GM23248 (cell line): ENCODE results near the gene IPO11. TPM values are rescaled to one million over a fixed set of nuclear protein-coding genes. Genes with fewer than 3 reads are reported as not detected.
"Not testable (repeated sequence)": the region's sequence is repeated elsewhere in the genome, so short reads cannot be mapped to it uniquely, and the experiment has no call there.

Experiments
- DNase-seq: peaks from one replicate; pipeline ENCODE4 v3.0.0-alpha.2; 2015
- H2AFZ ChIP-seq: fragments of 200-600 bp; sonication (generic); 2 replicates; pipeline ENCODE4 v1.6.1; 2016; ENCODE audit warnings: antibody characterized with exemption
- H3F3A ChIP-seq: fragments of 200-600 bp; sonication (generic); 2 replicates; pipeline ENCODE4 v1.6.1; 2016; ENCODE audit warnings: mild to moderate bottlenecking, antibody characterized with exemption, mixed run types; ENCODE audit not compliant: insufficient read depth
- H3K27ac ChIP-seq: fragments of 200-600 bp; sonication (generic); 2 replicates; pipeline ENCODE4 v1.5.1; 2016; ENCODE audit warnings: mild to moderate bottlenecking
- H3K27me3 ChIP-seq: fragments of 200-600 bp; sonication (generic); replicated peaks from 2 replicates; pipeline ENCODE4 v1.6.1; 2016; ENCODE audit warnings: mild to moderate bottlenecking; ENCODE audit not compliant: insufficient read depth
- H3K36me3 ChIP-seq: fragments of 200-600 bp; sonication (generic); 2 replicates; pipeline ENCODE4 v1.6.1; 2016; ENCODE audit warnings: low read depth, mild to moderate bottlenecking
- H3K4me1 ChIP-seq: fragments of 200-600 bp; sonication (generic); 2 replicates; pipeline ENCODE4 v1.6.1; 2016; ENCODE audit warnings: mild to moderate bottlenecking; ENCODE audit not compliant: insufficient read depth
- H3K4me2 ChIP-seq: fragments of 200-600 bp; sonication (generic); one replicate; pipeline ENCODE4 v1.6.1; 2016; ENCODE audit warnings: mild to moderate bottlenecking; ENCODE audit not compliant: unreplicated experiment
- H3K4me3 ChIP-seq: fragments of 200-600 bp; sonication (generic); 2 replicates; pipeline ENCODE4 v1.5.1; 2016; ENCODE audit warnings: mild to moderate bottlenecking
- H3K79me2 ChIP-seq: fragments of 200-600 bp; sonication (generic); 2 replicates; pipeline ENCODE4 v1.6.1; 2016; ENCODE audit warnings: mild to moderate bottlenecking; ENCODE audit not compliant: insufficient read depth
- H3K9ac ChIP-seq: fragments of 200-600 bp; sonication (generic); 2 replicates; pipeline ENCODE4 v1.6.1; 2016; ENCODE audit warnings: mild to moderate bottlenecking
- H3K9me2 ChIP-seq: fragments of 200-600 bp; sonication (generic); 2 replicates; pipeline ENCODE4 v1.6.1; 2016; ENCODE audit warnings: mixed run types, mild to moderate bottlenecking, moderate library complexity; ENCODE audit not compliant: insufficient read depth
- H3K9me3 ChIP-seq: fragments of 200-600 bp; sonication (generic); one replicate; pipeline ENCODE4 v1.6.1; 2017; ENCODE audit warnings: low read depth
- H4K20me1 ChIP-seq: fragments of 200-600 bp; sonication (generic); 2 replicates; pipeline ENCODE4 v1.6.0; 2016; ENCODE audit not compliant: insufficient read depth
- EZH2 ChIP-seq: fragments of 200-600 bp; sonication (generic); IDR thresholded peaks from 2 replicates; pipeline ENCODE4 v1.6.1; 2018; ENCODE audit warnings: antibody characterized with exemption, mild to moderate bottlenecking; ENCODE audit not compliant: insufficient read depth, poor library complexity, severe bottlenecking
- EZH2phosphoT487 ChIP-seq: fragments of 200-600 bp; sonication (generic); IDR thresholded peaks from 2 replicates; pipeline ENCODE4 v1.6.1; 2018; ENCODE audit warnings: antibody characterized with exemption, moderate library complexity, mild to moderate bottlenecking, low read depth; ENCODE audit not compliant: insufficient read depth
- WGBS, 2 experiments: methylation state at CpG; one replicate each; pipeline ENCODE4 v1.1.6; 2015 to 2017; ENCODE audit warnings: low lambda C conversion rate in 2 of 2, low coverage in 1 of 2; ENCODE audit errors: missing lambda C conversion rate in 2 of 2; 5-methylcytosine and 5-hydroxymethylcytosine counted together
- in situ Hi-C: fragments of 300-500 bp; cut with MboI; formaldehyde crosslinking; loops from 2 replicates; pipeline ENCODE4 v1.15.0; 2020
- polyA plus RNA-seq: library from polyadenylated mRNA; unstranded; fragments of >200 nt; fragmentation: Nextera tagmentation; extraction: Ambion mirVana; gene quantifications from 2 replicates; pipeline ENCODE4 v1.2.1, GENCODE V29; 2016
- small RNA-seq: library from RNA; depleted of rRNA; stranded (forward); fragments of <200 nt; gene quantifications from one replicate; pipeline ENCODE3, GENCODE V24; 2014; ENCODE audit warnings: low read depth, low replicate concordance
- total RNA-seq: library from RNA; depleted of rRNA; stranded (reverse); fragments of >200 nt; shearing (Covaris generic); gene quantifications from 2 replicates; pipeline ENCODE4 v1.2.3, GENCODE V29; 2014; rRNA removed

Gene IPO11
- total and polyA plus RNA-seq, 2 experiments from 2014 or later = 19.9 to 26.5 TPM

DNA sequence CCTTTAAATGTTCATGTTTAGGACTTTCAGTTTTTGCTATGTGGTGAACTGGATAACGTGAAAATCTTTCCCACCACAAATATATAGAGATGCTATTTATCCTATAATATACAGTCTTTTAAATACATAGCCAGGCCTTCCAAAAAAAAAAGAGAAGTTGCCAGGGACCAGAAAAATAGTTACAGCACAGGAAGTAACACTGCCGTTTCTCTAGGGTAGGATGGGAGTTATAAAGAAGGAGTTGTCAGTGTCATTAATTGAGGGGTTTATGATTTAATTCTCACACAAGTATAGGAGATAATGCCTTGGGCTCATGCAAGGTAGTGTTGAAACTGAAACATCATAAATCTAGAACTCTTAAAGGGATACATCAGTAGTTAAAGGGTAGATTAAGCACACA lies 250.0 kb downstream of the IPO11 start:
- Histone ChIP-seq H3K4me3 (no peak overlapping the region), H3K36me3 (no peaks in the 10 kb centered on the region), H4K20me1 (no peaks in the 10 kb centered on the region), H3K79me2 (no peaks in the 10 kb centered on the region), H3F3A (no peaks in the 10 kb centered on the region), H3K27me3 (no peaks in the 10 kb centered on the region), H2AFZ (no peak overlapping the region), H3K4me1 (no peaks in the 10 kb centered on the region), H3K27ac (no peak overlapping the region), H3K9ac (no peak overlapping the region), H3K4me2 (no peak overlapping the region), H3K9me3 (no peaks in the 10 kb centered on the region), H3K9me2 (no peaks in the 10 kb centered on the region)
- TF ChIP-seq EZH2phosphoT487 (no peak), EZH2 (no peak)
- in situ Hi-C loops = no loop called here
- no peak for DNase-seq
- 25 to 33% methylated on average over 2 of the region's 2 CpGs for WGBS, 2 experiments

DNA sequence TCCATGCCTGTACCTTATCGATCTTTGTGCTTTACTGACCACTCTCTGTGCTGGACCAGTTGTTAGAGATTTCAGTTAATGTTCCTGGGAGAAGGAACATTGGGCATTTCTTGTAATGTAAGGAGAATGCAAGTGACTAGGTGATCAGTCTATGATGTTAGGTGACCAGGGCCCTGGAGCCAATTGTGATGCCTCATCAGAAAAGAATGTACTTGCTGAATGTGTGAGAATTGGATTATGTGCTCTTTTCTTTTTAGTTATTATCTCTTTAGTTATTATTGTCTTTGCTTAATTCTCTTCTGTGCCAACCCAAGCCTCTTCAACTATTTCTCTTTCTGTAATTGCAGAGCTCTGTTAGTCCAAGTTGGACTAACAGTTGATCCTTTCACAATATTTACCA lies 258.9 kb downstream of the IPO11 start:
- H3K4me2 ChIP-seq = no peak overlapping the region
- H2AFZ ChIP-seq = no peak overlapping the region
- H3K9me2 ChIP-seq = no peaks in the 10 kb centered on the region
- no peaks in the 10 kb centered on the region for H3K36me3 ChIP-seq
- no peak overlapping the region for H3K9ac ChIP-seq
- H3K27me3 ChIP-seq = no peaks in the 10 kb centered on the region
- DNase-seq = no peak
- H3K27ac ChIP-seq = no peak overlapping the region
- H3K79me2 ChIP-seq = no peaks in the 10 kb centered on the region
- 9 to 15% methylated on average over 1 of the region's 1 CpG for WGBS, 2 experiments
- no peak for TF ChIP-seq EZH2
- no peak for TF ChIP-seq EZH2phosphoT487
- no peaks in the 10 kb centered on the region for H3K9me3 ChIP-seq
- H4K20me1 ChIP-seq = no peaks in the 10 kb centered on the region
- in situ Hi-C loops = no loop called here
- no peaks in the 10 kb centered on the region for H3K4me1 ChIP-seq
- no peaks in the 10 kb centered on the region for H3F3A ChIP-seq
- H3K4me3 ChIP-seq = no peak overlapping the region

DNA sequence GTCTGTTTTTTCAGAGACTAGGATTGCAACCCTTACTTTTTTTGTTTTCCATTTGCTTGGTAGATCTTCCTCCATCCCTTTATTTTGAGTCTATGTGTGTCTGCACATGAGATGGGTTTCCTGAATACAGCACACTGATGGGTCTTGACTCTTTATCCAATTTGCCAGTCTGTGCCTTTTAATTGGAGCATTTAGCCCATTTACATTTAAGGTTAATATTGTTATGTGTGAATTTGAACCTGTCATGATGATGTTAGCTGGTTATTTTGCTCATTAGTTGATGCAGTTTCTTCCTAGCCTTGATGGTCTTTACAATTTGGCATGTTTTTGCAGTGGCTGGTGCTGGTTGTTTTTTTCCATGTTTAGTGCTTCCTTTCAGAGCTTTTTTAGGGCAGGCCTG lies 264.0 kb downstream of the IPO11 start:
- H3K9me2 ChIP-seq, H2AFZ ChIP-seq, H3K4me2 ChIP-seq, H3K36me3 ChIP-seq, H3K79me2 ChIP-seq, H3F3A ChIP-seq, H3K9ac ChIP-seq, H3K4me1 ChIP-seq, DNase-seq, H3K27me3 ChIP-seq, H3K27ac ChIP-seq, H4K20me1 ChIP-seq, H3K4me3 ChIP-seq, H3K9me3 ChIP-seq, in situ Hi-C loops: not testable (repeated sequence)

Small RNA genes within 50 kb of the gene (small RNA-seq; reads per million reads assigned to genes)
- gene CKS1BP3 (not detected), gene RNU6-661P (not detected)

Other genes starting within 250 kb of the IPO11 start
- gene KIF2A, start 106.6 kb upstream of the IPO11 start, total RNA-seq = 34.5 and 40.0 TPM in 2 replicates
- 37.0 and 38.2 TPM in 2 replicates for gene KIF2A, start 106.6 kb upstream of the IPO11 start, polyA plus RNA-seq
- 41.7 and 70.8 TPM in 2 replicates for gene DIMT1, start 8.9 kb upstream of the IPO11 start, total RNA-seq
- gene DIMT1, start 8.9 kb upstream of the IPO11 start, polyA plus RNA-seq = 65.0 and 69.4 TPM in 2 replicates
- gene LRRC70, start 166.1 kb downstream of the IPO11 start, total RNA-seq = 0.51 and 1.1 TPM in 2 replicates
- 0.10 and 0.26 TPM in 2 replicates for gene LRRC70, start 166.1 kb downstream of the IPO11 start, polyA plus RNA-seq